Measurements from ENCODE around the gene CNTFR.

The CNTFR gene

GRCh38 chr9:34623374-34624235 lies 34.1 kb upstream of the CNTFR start:
- H3K4me3 Mint-ChIP-seq = no peak overlapping the region
- TF ChIP-seq, protein P1, sequence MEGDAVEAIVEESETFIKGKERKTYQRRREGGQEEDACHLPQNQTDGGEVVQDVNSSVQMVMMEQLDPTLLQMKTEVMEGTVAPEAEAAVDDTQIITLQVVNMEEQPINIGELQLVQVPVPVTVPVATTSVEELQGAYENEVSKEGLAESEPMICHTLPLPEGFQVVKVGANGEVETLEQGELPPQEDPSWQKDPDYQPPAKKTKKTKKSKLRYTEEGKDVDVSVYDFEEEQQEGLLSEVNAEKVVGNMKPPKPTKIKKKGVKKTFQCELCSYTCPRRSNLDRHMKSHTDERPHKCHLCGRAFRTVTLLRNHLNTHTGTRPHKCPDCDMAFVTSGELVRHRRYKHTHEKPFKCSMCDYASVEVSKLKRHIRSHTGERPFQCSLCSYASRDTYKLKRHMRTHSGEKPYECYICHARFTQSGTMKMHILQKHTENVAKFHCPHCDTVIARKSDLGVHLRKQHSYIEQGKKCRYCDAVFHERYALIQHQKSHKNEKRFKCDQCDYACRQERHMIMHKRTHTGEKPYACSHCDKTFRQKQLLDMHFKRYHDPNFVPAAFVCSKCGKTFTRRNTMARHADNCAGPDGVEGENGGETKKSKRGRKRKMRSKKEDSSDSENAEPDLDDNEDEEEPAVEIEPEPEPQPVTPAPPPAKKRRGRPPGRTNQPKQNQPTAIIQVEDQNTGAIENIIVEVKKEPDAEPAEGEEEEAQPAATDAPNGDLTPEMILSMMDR (IDR thresholded peaks at IDR 0.05) = no peak
- no peaks in the 10 kb centered on the region for H3K36me3 Mint-ChIP-seq (ENCODE audit: low read depth)
- H3K4me1 Mint-ChIP-seq = peaks cover 32% of the 10 kb centered on the region
- no peaks in the 10 kb centered on the region for H3K9me3 Mint-ChIP-seq
- no peak overlapping the region for H3K27ac Mint-ChIP-seq
- no peak for DNase-seq
- peaks cover 65% of the 10 kb centered on the region for H3K27me3 Mint-ChIP-seq (ENCODE audit: low read depth, poor library complexity)

DNA sequence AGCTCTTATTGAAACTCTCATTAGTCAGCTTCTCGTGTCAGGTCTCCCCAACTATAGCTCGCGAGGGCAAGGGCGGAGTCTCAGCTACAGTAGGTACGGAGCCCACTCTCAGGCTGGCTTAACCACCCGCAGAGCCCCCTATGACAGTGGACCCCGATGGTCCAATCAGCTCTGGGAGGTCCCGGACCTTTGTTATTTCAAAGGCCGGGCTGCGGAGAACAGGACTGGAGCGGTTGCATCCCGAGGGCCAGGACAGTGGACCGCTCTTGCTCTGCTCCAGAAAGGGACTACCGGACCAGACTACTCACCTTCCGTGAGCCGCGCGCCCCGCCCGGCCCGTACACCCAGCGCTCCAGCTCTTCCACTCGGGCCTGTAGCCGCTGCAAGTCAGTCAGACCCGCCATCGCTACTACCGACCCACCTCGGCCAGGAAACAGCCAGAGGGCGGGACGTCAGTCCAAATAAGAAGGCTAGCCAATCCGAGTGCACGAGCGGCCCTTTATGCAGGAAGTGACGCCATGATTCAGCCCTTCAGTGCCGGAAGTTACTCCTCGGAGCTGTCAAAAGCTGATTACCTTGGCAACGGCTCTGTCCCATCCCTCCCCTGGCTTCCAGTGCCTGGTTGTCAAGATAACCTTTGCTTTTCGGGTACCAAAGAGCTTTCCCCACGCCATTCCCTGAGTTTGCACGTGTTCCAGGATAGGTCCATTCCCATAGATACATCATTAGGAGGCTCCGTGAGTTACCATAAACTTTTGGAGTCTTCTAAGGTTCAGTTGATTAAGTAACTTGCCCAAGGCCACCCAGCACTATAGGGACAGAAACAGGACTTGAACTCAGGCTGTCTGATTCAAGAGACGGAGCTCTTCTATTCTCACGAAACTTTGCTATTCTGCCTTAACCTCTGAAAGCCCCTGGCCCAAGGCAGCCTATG lies 30.8 kb upstream of the CNTFR start, which contains the start of gene DCTN3:
DCTN3 (minus strand) TSS at position 435 of the 934 bp plus-strand sequence; CDS start at position 404, 31 bp downstream.
- Mint-ChIP-seq H3K9me3 (no peaks in the 10 kb centered on the region), H3K27me3 (ENCODE audit: low read depth, poor library complexity) (peaks cover 33% of the 10 kb centered on the region), H3K4me3 (peak within 1 kb of the TSS; percentile 93), H3K4me1 (peaks cover 23% of the 10 kb centered on the region), H3K36me3 (ENCODE audit: low read depth) (peaks cover 9% of the 10 kb centered on the region), H3K27ac (no peak within 1 kb of the TSS)
- TF ChIP-seq, protein P1 (IDR thresholded peaks at IDR 0.05) = no peak
- DNase-seq = peak; percentile 86

DNA sequence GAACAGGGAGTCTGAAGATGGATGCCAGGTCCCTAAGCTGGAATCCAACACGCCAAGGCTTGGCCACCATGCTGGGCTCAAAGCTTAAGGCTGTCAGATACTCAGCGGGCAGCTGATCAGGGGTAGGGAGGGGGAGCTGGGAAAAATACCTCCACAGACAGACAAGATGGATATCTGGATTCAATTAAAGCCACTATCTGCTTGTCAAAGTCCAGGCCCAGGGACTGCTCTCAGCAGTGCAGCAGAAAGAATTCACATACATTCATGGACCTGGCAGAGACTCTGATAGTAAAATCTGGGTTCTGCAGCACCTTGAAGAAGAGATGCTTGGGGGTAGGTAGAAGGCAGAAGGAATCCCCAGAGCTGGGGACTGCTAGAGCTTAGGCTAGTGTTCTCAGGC lies 25.6 kb upstream of the CNTFR start:
- TF ChIP-seq, protein P1 (IDR thresholded peaks at IDR 0.05) = no peak
- peaks cover 46% of the 10 kb centered on the region for H3K4me1 Mint-ChIP-seq
- H3K36me3 Mint-ChIP-seq (ENCODE audit: low read depth) = peaks cover 20% of the 10 kb centered on the region
- no peak overlapping the region for H3K4me3 Mint-ChIP-seq
- peaks cover 6% of the 10 kb centered on the region for H3K27me3 Mint-ChIP-seq (ENCODE audit: low read depth, poor library complexity)
- no peaks in the 10 kb centered on the region for H3K9me3 Mint-ChIP-seq
- no peak overlapping the region for H3K27ac Mint-ChIP-seq
- DNase-seq = no peak

DNA sequence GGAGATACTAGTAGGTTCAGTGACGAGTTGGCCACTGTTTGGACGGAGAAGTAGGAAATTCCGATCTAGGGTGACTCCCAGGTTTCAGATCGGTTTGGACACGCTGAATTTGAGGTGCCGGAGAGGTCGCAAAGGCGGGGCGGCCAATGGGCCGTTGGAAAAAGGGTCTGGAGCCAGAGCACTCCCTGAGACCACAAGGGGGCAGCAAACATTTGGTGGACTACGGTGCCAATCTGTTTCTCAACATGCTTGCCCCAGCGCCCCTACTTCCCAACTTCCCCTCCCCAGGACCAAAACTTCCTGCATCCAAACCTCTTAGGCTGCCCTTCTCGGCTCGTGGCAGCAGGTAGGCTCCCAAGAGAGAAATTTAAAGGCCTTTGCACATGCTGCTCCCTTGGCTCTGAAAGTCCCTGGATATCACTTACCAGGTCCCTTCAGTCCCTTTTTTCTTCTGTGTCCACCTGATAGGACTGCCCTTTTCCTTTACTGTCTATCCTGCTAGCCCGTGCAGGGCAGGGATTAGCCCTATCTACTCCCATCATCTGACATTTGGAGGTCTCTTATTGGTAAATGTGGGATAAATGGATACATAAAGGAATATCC lies 23.4 kb upstream of the CNTFR start:
- Mint-ChIP-seq H3K4me3 (peak overlapping the region; percentile 94), H3K27me3 (ENCODE audit: low read depth, poor library complexity) (peaks cover 6% of the 10 kb centered on the region), H3K27ac (peak overlapping the region; percentile 34), H3K4me1 (peaks cover 36% of the 10 kb centered on the region), H3K36me3 (ENCODE audit: low read depth) (peaks cover 24% of the 10 kb centered on the region), H3K9me3 (no peaks in the 10 kb centered on the region)
- DNase-seq = peak; percentile 81
- TF ChIP-seq, protein P1 (IDR thresholded peaks at IDR 0.05) = peak; percentile 76

DNA sequence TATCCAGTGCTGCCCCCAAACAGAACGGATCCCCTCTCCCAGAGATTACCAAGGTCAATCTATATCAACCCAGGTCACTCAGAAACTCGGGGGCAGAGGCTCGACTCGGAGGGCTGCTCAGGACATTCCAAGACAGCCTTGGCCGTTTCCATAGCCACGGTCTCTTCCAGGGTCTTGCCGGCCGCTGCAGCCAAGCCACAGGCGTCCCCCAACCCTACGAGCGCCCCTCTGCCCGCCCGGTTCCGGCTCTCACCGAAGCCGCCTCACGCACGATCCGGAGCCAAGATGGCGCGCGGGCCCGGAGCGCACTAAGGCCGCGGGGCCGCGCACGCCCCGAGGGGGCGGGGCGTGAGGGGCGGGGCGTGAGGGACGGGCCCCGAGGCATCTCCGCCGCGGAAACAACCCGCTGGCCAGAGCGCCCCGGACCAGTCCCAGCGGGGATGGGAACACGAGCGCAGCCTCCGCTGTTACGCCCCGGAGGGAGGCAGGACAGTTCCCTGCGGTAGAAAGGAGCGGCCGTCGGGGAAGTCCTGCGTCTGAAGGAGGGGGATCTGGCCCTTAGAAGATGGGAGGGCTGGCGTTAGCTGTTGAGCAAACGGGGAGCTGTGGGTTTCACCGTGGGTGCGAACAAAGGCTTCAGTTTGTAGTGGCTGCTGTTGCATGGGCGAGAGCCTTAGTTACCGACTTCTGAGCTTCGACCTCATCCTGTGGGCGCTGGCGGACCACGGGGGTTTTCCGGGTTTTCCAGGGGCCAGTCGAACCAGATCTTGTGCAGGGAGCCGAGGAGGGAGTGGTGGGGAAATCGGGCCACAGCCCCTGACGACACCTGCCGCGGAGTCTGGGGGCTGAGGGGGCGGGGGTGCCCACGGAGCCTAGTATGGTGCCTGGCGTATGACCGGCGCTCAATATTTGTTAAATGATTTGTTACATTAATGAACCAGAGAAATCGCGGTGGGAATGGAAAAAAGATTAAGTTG lies 22.6 kb upstream of the CNTFR start, which contains the start of gene RPP25L:
RPP25L (minus strand) TSS at position 287 of the 977 bp plus-strand sequence. CDS start 801 bp downstream, outside the sequence.
- Mint-ChIP-seq H3K36me3 (ENCODE audit: low read depth) (peaks cover 24% of the 10 kb centered on the region), H3K27ac (peak within 1 kb of the TSS; percentile 56), H3K4me3 (peak within 1 kb of the TSS; percentile 94), H3K4me1 (peaks cover 36% of the 10 kb centered on the region), H3K9me3 (no peaks in the 10 kb centered on the region), H3K27me3 (ENCODE audit: low read depth, poor library complexity) (peaks cover 6% of the 10 kb centered on the region)
- TF ChIP-seq, protein P1 (IDR thresholded peaks at IDR 0.05) = no peak
- peak; percentile 93 for DNase-seq
